Smooth muscle cell (in vitro differentiated cells): ENCODE data around the gene LRP2. TPM values are rescaled to one million over a fixed set of nuclear protein-coding genes. Genes with fewer than 3 reads are reported as not detected.

Experiments
- DNase-seq: peaks from one replicate; lab custom pipeline; 2025; ENCODE audit not compliant: unreplicated experiment; lab: John Stamatoyannopoulos, UW
- H2AFZ ChIP-seq: fragments of 200-600 bp; sonication (generic); 2 replicates; pipeline ENCODE4 v1.6.0; 2016; ENCODE audit warnings: antibody characterized with exemption, low read depth, mild to moderate bottlenecking
- H3F3A ChIP-seq: fragments of 200-600 bp; sonication (generic); 2 replicates; pipeline ENCODE4 v1.6.0; 2017; ENCODE audit warnings: antibody characterized with exemption, low read depth
- H3K27ac ChIP-seq: fragments of 200-600 bp; sonication (generic); 2 replicates; pipeline ENCODE4 v1.5.1; 2016; ENCODE audit warnings: low read depth, mild to moderate bottlenecking
- H3K27me3 ChIP-seq: fragments of 200-600 bp; sonication (generic); 2 replicates; pipeline ENCODE4 v1.6.1; 2016; ENCODE audit warnings: low read depth, mild to moderate bottlenecking
- H3K36me3 ChIP-seq: fragments of 200-600 bp; sonication (generic); 2 replicates; pipeline ENCODE4 v1.5.1; 2016; ENCODE audit warnings: low read depth
- H3K4me1 ChIP-seq: fragments of 200-600 bp; sonication (generic); 2 replicates; pipeline ENCODE4 v1.5.1; 2016; ENCODE audit warnings: low read depth
- H3K4me2 ChIP-seq: fragments of 200-600 bp; sonication (generic); 2 replicates; pipeline ENCODE4 v1.6.0; 2016; ENCODE audit warnings: mild to moderate bottlenecking
- H3K4me3 ChIP-seq: fragments of 200-600 bp; sonication (generic); 2 replicates; pipeline ENCODE4 v1.5.1; 2016; ENCODE audit warnings: mild to moderate bottlenecking
- H3K79me2 ChIP-seq: fragments of 200-600 bp; sonication (generic); 2 replicates; pipeline ENCODE4 v1.6.0; 2016; ENCODE audit warnings: low read depth, mild to moderate bottlenecking
- H3K9ac ChIP-seq: fragments of 200-600 bp; sonication (generic); 2 replicates; pipeline ENCODE4 v1.6.0; 2016; ENCODE audit warnings: low read depth
- H3K9me3 ChIP-seq: fragments of 200-600 bp; sonication (generic); replicated peaks from 2 replicates; pipeline ENCODE4 v1.5.1; 2016; ENCODE audit warnings: low read depth
- H4K20me1 ChIP-seq: fragments of 200-600 bp; sonication (generic); 2 replicates; pipeline ENCODE4 v1.6.0; 2016; ENCODE audit warnings: low read depth
- WGBS: methylation state at CpG from one replicate; pipeline ENCODE4 v1.1.7; 2016; ENCODE audit warnings: low lambda C conversion rate; 5-methylcytosine and 5-hydroxymethylcytosine counted together
- polyA plus RNA-seq: library from polyadenylated mRNA; unstranded; fragments of >200 nt; fragmentation: Nextera tagmentation; extraction: Ambion mirVana; gene quantifications from 2 replicates; pipeline ENCODE4 v1.2.1, GENCODE V29; 2016
- total RNA-seq: library from RNA; depleted of rRNA; stranded (reverse); fragments of >200 nt; gene quantifications from 2 replicates; pipeline ENCODE4 v1.2.3, GENCODE V29; 2014
- TF ChIP-seq, protein P1 (sequence below): fragments of 200-600 bp; sonication (generic); IDR thresholded peaks from 2 replicates; pipeline ENCODE4 v1.5.1; 2017; ENCODE audit warnings: borderline replicate concordance, mild to moderate bottlenecking, antibody characterized with exemption; ENCODE audit not compliant: insufficient read depth, poor library complexity, severe bottlenecking

LRP2 gene
- total and polyA plus RNA-seq, 2 experiments from 2014 or later = 2.7 TPM; not detected in 1

DNA sequence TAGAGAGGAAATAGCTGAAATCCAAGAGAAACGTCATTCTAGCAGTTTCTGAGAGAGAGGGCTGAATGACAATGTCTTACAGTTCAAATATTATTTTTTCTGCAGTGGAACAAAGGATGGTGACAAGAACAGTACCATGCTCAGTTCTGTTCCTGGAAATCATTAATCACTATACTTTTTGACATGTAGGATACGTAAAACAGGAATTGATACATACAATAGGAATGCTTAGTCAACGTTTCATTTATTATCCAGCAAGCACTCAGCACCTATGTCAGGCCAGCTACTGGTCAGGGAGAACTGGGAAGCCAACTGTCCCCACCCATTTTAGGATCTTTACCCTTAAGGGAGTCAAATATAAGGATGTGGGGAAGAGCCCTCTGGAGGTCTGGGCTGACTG, 178.3 kb downstream of the LRP2 start:
- 50% methylated on average over 3 of the region's 3 CpGs for WGBS
- Histone ChIP-seq H3F3A (no peaks in the 10 kb centered on the region), H3K27me3 (peaks cover 6% of the 10 kb centered on the region), H2AFZ (no peak overlapping the region), H3K4me3 (no peak overlapping the region), H3K27ac (no peak overlapping the region), H3K4me2 (no peak overlapping the region), H3K4me1 (no peaks in the 10 kb centered on the region), H3K9ac (no peak overlapping the region), H3K36me3 (no peaks in the 10 kb centered on the region), H3K9me3 (no peaks in the 10 kb centered on the region), H3K79me2 (no peaks in the 10 kb centered on the region), H4K20me1 (no peaks in the 10 kb centered on the region)
- TF ChIP-seq, protein P1, sequence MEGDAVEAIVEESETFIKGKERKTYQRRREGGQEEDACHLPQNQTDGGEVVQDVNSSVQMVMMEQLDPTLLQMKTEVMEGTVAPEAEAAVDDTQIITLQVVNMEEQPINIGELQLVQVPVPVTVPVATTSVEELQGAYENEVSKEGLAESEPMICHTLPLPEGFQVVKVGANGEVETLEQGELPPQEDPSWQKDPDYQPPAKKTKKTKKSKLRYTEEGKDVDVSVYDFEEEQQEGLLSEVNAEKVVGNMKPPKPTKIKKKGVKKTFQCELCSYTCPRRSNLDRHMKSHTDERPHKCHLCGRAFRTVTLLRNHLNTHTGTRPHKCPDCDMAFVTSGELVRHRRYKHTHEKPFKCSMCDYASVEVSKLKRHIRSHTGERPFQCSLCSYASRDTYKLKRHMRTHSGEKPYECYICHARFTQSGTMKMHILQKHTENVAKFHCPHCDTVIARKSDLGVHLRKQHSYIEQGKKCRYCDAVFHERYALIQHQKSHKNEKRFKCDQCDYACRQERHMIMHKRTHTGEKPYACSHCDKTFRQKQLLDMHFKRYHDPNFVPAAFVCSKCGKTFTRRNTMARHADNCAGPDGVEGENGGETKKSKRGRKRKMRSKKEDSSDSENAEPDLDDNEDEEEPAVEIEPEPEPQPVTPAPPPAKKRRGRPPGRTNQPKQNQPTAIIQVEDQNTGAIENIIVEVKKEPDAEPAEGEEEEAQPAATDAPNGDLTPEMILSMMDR = no peak
- DNase-seq = no peak

- H3K4me3 ChIP-seq = no peak overlapping the region
- no peak overlapping the region for H3K27ac ChIP-seq
- no peak overlapping the region for H3K4me2 ChIP-seq
- H3K9ac ChIP-seq = no peak overlapping the region
- no peaks in the 10 kb centered on the region for H3F3A ChIP-seq
- no peaks in the 10 kb centered on the region for H4K20me1 ChIP-seq
- H2AFZ ChIP-seq = no peak overlapping the region
- H3K36me3 ChIP-seq = no peaks in the 10 kb centered on the region
- no peak for DNase-seq
- H3K27me3 ChIP-seq = peaks cover 11% of the 10 kb centered on the region
- no peaks in the 10 kb centered on the region for H3K9me3 ChIP-seq
- TF ChIP-seq, protein P1 = no peak
- 89% methylated on average over 2 of the region's 2 CpGs for WGBS
- no peaks in the 10 kb centered on the region for H3K4me1 ChIP-seq
- H3K79me2 ChIP-seq = no peaks in the 10 kb centered on the region
Measured at GRCh38 chr2:169182573-169182972, 179.8 kb downstream of the LRP2 start.

DNA sequence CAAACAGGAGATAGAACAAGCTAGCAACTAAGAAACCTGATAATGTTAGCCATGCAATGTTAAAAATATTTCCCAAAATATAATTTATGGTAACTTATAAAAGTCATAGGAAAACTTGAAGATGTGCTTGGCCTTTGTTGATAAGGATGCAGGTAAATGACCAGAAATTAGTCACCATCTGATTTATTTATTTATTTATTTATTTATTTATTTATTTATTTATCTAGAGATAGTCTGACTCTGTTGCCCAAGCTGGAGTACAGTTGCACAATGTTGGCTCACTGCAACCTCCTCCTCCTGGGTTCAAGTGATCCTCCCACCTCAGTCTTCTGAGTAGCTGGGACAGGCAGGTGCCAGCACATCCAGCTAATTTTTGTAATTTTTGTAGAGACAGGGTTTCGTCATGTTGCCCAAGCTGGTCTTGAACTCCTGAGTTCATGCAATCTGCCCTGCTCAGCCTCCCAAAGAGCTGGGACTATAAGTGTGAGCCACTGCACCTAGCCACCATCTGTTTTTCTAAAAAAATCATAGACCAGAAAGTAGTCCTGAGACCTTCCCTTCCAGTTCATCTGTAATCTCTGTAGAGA, 183.4 kb downstream of the LRP2 start:
- no peak overlapping the region for H3K9ac ChIP-seq
- 100% methylated on average over 1 of the region's 1 CpG for WGBS
- no peak for DNase-seq
- H3K36me3 ChIP-seq = no peaks in the 10 kb centered on the region
- H3K27ac ChIP-seq = no peak overlapping the region
- H2AFZ ChIP-seq = no peak overlapping the region
- TF ChIP-seq, protein P1 = no peak
- no peak overlapping the region for H3K4me2 ChIP-seq
- no peaks in the 10 kb centered on the region for H3K79me2 ChIP-seq
- H3K4me1 ChIP-seq = no peaks in the 10 kb centered on the region
- H3F3A ChIP-seq = no peaks in the 10 kb centered on the region
- H3K4me3 ChIP-seq = no peak overlapping the region
- H3K27me3 ChIP-seq = peaks cover 11% of the 10 kb centered on the region
- H4K20me1 ChIP-seq = no peaks in the 10 kb centered on the region
- no peaks in the 10 kb centered on the region for H3K9me3 ChIP-seq

GRCh38 chr2:169178364-169178763, 184.0 kb downstream of the LRP2 start:
- no peaks in the 10 kb centered on the region for H3F3A ChIP-seq
- H4K20me1 ChIP-seq = no peaks in the 10 kb centered on the region
- no peak overlapping the region for H3K27ac ChIP-seq
- TF ChIP-seq, protein P1 = no peak
- H3K4me1 ChIP-seq = no peaks in the 10 kb centered on the region
- no peaks in the 10 kb centered on the region for H3K79me2 ChIP-seq
- H3K9me3 ChIP-seq = no peaks in the 10 kb centered on the region
- no peak overlapping the region for H3K4me2 ChIP-seq
- H3K36me3 ChIP-seq = no peaks in the 10 kb centered on the region
- WGBS = 80% methylated on average over 5 of the region's 5 CpGs
- no peak overlapping the region for H3K4me3 ChIP-seq
- peaks cover 11% of the 10 kb centered on the region for H3K27me3 ChIP-seq
- no peak overlapping the region for H2AFZ ChIP-seq
- DNase-seq = no peak
- H3K9ac ChIP-seq = no peak overlapping the region
